Heart left ventricle (tissue), 13 donors: Measurements from ENCODE around the gene SUGCT.

Source experiments
- CTCF ChIP-seq, 12 donors: fragments of 200-600 bp; sonication (generic) in 4 of 12; IDR thresholded peaks; one replicate each; pipeline versions ENCODE4 v1.5.0 to v1.8.0; 2018 to 2022; ENCODE audit warnings: antibody characterized with exemption in 12 of 12, mild to moderate bottlenecking in 5 of 12
- POLR2A ChIP-seq, 2 donors: fragments of 450-650 bp; IDR thresholded peaks; one replicate each; pipeline ENCODE4 v1.6.1; 2017; ENCODE audit warnings: antibody characterized with exemption in 2 of 2, mild to moderate bottlenecking in 2 of 2, moderate library complexity in 2 of 2
- donor health status: ischemic (EF 13 %, LVEDD 7.1; RV severe dilation, severe dysfunction).
- donor health status: DM: no; HTN: yes; CAD: no.
- donor health status: DM: no; HTN: no; CAD: no.
- donor health status: ischemic (EF 25% LVEDD 6.9; RV normal size, moderate dysfunction).
- donor health status: ischemic (EF 25% LVEDD 5.7; RV mildly dilated, moderate dysfunction).
- donor health status: ischemic (EF 35%, LVEDD 5.7; RV mildly dilated, moderate dysfunction).
- donor health status: nonischemic (EF 11% LVEDD 7.7; RV severe dilation, severe dysfunction).
- donor health status: DM: yes; HTN: yes; CAD: no.
- donor health status: PGD.
- donor health status: ischemic (EF 29% LVEDD 5.4; RV normal size, mild dysfunction).
- donor health status: nonischemic (EF 23%, LVEDD 6.1; RV moderate dilation, normal function).

DNA sequence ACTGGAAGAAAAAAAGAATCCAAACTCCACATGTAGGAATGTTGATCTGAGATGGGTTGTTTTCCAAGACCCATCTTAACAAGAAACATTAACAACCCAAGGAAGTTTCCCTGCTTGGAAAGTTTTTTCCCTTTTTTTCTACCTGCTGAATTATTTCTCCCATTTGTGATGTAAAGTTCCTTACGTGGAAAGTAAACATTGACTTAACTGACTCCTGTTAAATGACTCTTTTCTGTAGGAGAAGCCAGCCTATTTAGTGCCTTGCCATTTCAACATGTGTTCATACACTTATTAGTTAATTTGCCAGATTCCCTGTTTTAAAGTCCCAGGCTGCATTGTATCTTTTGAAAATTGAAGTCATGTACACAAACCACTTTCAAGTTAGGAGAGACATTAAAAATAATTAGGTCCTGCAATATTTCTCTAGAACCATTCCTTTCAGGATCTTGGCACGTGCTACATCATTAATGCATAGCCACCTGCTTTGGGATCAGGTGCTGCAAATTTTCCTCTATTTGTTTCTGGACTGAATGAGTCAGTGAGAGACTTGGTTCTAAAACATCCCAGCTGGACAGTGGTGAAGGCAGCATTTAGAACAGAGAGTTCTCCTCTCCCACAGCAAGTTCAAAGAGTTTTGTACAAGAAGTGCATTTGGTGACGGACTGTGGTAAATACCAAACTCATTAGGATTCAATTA, 698.5 kb downstream of the SUGCT start:
- no peak for TF ChIP-seq CTCF (IDR thresholded peaks at IDR 0.05)
- no peak for TF ChIP-seq POLR2A (IDR thresholded peaks at IDR 0.05)
